Measurements from ENCODE around the gene CACNB2. TPM values are rescaled to one million over a fixed set of nuclear protein-coding genes. Genes with fewer than 3 reads are reported as not detected.

The CACNB2 gene
- total and polyA plus RNA-seq, 2 of the 13 experiments (the other 11 are each of a cell fraction or from before 2014, with no cell fraction given): not detected

DNA sequence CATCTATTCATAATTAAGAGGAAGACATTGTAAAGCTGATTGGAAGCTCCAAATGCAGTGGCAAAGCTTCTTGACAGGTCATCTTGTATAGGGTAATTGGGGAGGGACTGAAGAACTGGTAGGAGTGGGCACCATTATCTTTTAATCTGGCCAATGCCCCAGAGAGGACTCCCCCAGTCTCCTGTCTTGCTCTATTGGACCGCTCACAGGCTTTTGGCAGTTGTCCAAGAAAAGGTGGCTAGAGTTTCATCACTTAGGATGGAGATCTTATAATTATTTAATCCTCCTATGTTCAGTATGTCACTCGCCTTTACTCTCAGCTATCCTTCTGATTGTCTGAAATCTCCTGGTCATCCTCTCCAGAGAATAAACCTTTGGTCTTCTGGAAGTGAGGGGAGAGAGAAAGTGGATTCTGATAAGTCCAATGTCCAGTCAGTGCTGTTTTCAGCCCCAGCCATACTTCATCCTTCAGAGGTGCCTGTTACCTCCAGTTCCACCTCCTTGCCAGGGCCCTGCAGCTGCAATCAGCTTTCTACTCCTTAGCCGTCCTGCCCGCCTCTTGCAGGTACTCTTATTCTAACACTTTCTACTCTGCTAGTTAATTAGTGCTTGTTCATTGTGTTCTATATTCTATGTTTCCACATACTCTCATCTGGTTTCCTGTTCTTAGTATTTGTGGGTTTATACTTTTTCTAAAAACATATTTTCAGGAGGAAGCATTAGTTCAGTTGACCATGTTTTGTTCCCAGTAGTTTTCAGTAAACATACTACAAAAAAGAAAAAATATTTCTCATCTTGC, 269.6 kb downstream of the CACNB2 start:
- TF ChIP-seq, protein P1, sequence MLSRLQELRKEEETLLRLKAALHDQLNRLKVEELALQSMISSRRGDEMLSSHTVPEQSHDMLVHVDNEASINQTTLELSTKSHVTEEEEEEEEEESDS (CRISPR knock-in tag; IDR thresholded peaks at IDR 0.05; ENCODE audit: borderline replicate concordance): no peak
- no peak for TF ChIP-seq ZNF607 (CRISPR knock-in tag; IDR thresholded peaks at IDR 0.05; ENCODE audit: borderline replicate concordance)
- TF ChIP-seq GZF1 (CRISPR knock-in tag; IDR thresholded peaks at IDR 0.05): no peak
- no peak for TF ChIP-seq RFX1 (IDR thresholded peaks at IDR 0.05)
- TF ChIP-seq ZNF264 (CRISPR knock-in tag; IDR thresholded peaks at IDR 0.05): no peak
- TF ChIP-seq, protein P2, sequence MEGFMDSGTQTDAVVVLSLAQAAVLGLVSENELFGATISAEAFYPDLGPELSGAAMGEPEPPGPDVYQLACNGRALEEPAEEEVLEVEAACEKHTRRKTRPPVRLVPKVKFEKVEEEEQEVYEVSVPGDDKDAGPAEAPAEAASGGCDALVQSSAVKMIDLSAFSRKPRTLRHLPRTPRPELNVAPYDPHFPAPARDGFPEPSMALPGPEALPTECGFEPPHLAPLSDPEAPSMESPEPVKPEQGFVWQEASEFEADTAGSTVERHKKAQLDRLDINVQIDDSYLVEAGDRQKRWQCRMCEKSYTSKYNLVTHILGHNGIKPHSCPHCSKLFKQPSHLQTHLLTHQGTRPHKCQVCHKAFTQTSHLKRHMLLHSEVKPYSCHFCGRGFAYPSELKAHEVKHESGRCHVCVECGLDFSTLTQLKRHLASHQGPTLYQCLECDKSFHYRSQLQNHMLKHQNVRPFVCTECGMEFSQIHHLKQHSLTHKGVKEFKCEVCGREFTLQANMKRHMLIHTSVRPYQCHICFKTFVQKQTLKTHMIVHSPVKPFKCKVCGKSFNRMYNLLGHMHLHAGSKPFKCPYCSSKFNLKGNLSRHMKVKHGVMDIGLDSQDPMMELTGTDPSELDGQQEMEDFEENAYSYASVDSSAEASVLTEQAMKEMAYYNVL (CRISPR knock-in tag; IDR thresholded peaks at IDR 0.05; ENCODE audit: borderline replicate concordance): no peak
- no peak for TF ChIP-seq PAF1 (CRISPR knock-in tag; IDR thresholded peaks at IDR 0.05)
- TF ChIP-seq, protein P3, sequence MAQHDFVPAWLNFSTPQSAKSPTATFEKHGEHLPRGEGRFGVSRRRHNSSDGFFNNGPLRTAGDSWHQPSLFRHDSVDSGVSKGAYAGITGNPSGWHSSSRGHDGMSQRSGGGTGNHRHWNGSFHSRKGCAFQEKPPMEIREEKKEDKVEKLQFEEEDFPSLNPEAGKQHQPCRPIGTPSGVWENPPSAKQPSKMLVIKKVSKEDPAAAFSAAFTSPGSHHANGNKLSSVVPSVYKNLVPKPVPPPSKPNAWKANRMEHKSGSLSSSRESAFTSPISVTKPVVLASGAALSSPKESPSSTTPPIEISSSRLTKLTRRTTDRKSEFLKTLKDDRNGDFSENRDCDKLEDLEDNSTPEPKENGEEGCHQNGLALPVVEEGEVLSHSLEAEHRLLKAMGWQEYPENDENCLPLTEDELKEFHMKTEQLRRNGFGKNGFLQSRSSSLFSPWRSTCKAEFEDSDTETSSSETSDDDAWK (CRISPR knock-in tag; IDR thresholded peaks at IDR 0.05): no peak
- TF ChIP-seq, protein P4, sequence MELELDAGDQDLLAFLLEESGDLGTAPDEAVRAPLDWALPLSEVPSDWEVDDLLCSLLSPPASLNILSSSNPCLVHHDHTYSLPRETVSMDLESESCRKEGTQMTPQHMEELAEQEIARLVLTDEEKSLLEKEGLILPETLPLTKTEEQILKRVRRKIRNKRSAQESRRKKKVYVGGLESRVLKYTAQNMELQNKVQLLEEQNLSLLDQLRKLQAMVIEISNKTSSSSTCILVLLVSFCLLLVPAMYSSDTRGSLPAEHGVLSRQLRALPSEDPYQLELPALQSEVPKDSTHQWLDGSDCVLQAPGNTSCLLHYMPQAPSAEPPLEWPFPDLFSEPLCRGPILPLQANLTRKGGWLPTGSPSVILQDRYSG (CRISPR knock-in tag; IDR thresholded peaks at IDR 0.05): no peak
- no peak overlapping the region for H3K4me2 ChIP-seq (ENCODE audit: low read depth, low read length)
- ChIA-PET POLR2A (no interaction called here), CTCF (ENCODE audit: low intra/inter-chr PET ratio, low total read pairs) (no interaction called here)
- DNase-seq (ENCODE audit: low spot score) (no peak), ATAC-seq (no peak), FAIRE-seq (no peak)
- in situ Hi-C loops (cut with HindIII; ENCODE audit: extremely low pct_ligation_motif_present, low pct_unique_long_range_greater_than_20kb) (no loop called here), intact Hi-C loops (cut with micrococcal nuclease; ENCODE audit: unreplicated experiment) (no loop called here)
- no peak overlapping the region for H3K27ac ChIP-seq (ENCODE audit: extremely low read length, insufficient read depth, low read length)
- no peaks in the 10 kb centered on the region for H3K79me2 ChIP-seq (ENCODE audit: insufficient read depth, low read length)
- no peaks in the 10 kb centered on the region for H3K27me3 ChIP-seq (ENCODE audit: control insufficient read depth in 1 of 2, insufficient read depth in 2 of 2, low read length in 2 of 2)
- no peak overlapping the region for H2AFZ ChIP-seq (ENCODE audit: low read length)
- no TSS peak for BruUV-seq (replicated peaks)
- no peak overlapping the region for H3K9ac ChIP-seq (ENCODE audit: insufficient read depth, low read depth, low read length)
- no peaks in the 10 kb centered on the region for H3K36me3 ChIP-seq (replicated peaks in 1 of 2; ENCODE audit: control insufficient read depth in 1 of 2, insufficient read depth in 2 of 2, low read length in 2 of 2)
- no peak overlapping the region for H3K4me3 ChIP-seq (replicated peaks in 1 of 3; ENCODE audit: insufficient read depth in 1 of 3, low read depth in 2 of 3, low read length in 3 of 3)
- no peaks in the 10 kb centered on the region for H3K4me1 ChIP-seq (ENCODE audit: insufficient read depth, low read length)
- 36% methylated on average over 4 of the region's 4 CpGs for WGBS (ENCODE audit: low lambda C conversion rate)
- no peaks in the 10 kb centered on the region for H4K20me1 ChIP-seq (ENCODE audit: insufficient read depth, low read length)
- H3K9me3 ChIP-seq (ENCODE audit: low read length): no peaks in the 10 kb centered on the region
